ENCODE measurements around the gene STAU1.
"Not testable (repeated sequence)": the region's sequence is repeated elsewhere in the genome, so short reads cannot be mapped to it uniquely, and the experiment has no call there.

Gene STAU1

GRCh38 chr20:49187851-49188641 is at the start of gene STAU1:
Gene STAU1, minus strand, starts transcription at chr20:49188334. Its CDS starts 22,133 bp downstream, at chr20:49166201.
- peak; percentile 94 for DNase-seq (ENCODE audit: low read depth)

DNA sequence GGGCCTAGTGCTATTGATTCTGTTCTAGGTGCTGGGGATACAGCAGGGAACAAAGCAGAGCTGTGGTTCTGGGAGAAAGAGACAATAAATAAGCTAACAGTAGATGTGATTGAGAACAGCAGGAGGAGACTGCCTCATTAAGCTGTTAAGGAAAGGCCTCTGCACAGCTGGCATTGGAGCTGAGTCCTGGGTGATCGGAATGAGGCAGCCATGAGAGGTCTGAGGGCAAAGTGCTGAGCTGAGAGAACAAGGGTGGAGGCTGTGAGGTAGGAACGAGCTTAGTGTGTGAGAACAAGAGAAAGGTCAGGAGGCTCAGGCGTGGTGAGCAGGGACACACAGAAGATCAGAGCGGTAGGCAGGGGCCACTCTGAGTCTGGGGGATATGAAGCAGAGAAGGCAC is 49.4 kb upstream of the STAU1 start:
- no peak for DNase-seq (ENCODE audit: low read depth)

DNA sequence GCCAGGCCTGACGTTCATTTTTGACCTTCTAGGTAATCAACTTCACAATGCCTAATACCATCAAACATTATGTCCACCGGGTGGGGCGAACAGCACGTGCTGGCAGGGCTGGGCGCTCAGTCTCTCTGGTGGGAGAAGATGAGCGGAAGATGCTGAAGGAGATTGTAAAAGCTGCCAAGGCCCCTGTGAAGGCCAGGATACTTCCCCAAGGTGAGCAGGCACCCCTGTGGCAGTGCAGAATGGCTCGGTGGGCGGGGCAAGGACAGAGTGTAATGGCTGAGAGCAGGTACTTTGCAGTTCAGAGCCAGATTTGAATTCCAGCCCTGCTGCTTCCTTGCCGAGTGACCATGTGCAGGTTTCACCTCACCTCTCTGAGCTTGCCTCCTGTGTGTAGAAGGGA is 48.2 kb upstream of the STAU1 start:
- DNase-seq (ENCODE audit: low read depth) = no peak

- DNase-seq (ENCODE audit: low read depth) = no peak
Measured at GRCh38 chr20:49234831-49235230, 46.7 kb upstream of the STAU1 start.

DNA sequence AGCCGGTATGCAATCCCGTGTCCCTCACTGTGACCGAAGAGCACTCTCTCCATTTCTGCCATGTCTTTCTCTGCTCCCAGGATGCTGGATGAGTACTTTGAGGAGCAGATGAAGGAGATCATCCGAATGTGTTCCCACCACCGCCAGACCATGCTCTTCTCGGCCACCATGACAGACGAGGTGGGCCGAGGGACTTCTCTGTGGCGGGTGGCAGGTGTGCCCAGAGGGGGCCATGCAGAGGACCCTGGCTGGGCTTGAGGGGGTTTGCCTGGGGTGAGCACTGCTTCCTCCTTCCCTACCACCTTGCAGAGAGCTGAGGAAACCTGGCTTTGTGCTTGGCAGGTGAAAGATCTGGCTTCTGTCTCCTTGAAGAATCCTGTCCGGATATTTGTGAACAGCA is 45.1 kb upstream of the STAU1 start:
- DNase-seq (ENCODE audit: low read depth) = no peak

DNA sequence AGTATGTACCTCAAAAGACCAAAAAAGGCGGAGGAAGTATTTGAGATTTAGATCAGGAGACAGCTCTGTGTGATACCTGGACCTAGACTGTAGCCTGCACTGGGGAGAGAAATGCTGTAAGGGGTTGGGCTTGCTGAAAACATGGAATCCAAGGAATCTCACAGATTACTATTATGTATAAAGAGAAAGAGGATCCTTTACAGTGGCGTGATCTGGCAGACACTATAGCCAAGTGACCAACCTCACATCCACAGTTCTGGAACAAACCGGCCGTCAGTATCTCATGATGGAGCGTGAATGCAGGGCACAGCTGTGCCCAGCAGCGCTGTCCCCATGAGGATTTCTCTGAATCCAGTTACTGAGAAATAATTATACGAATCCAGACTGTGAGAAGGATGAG is 43.3 kb upstream of the STAU1 start:
- DNase-seq (ENCODE audit: low read depth) = no peak

DNA sequence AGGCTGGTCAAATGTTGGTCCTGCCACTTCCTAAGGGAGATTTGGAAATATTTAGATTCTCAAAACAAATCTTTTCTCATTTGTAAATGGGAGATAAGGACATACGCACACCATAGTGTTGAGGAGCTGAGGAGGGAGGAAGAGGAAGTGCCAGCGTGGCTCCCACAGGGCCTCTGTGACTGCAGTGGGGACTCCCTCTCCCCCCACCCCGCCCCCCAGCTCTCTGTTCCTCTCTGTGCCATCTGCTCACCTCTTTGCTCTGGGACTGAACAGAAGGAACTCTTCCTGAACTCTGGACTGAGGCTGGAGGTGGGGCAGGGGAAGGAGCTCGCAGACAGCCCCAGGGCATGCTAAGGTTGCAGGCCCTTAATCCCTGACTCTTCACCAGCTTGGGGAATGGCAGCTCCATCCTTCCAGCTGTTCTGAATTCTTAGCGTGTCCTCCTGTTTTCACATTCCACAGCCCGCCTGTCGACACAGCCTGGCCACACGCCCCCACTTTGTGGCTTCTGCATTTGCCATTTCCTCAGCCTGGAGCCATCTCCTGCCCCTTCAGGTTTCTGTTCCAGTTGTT is 42.5 kb upstream of the STAU1 start:
- DNase-seq (ENCODE audit: low read depth) = peak; percentile 68

GRCh38 chr20:49230021-49230420 is 41.9 kb upstream of the STAU1 start:
- DNase-seq (ENCODE audit: low read depth) = no peak

GRCh38 chr20:49229381-49229780 is 41.2 kb upstream of the STAU1 start:
- DNase-seq (ENCODE audit: low read depth) = no peak

GRCh38 chr20:49228676-49229075 is 40.5 kb upstream of the STAU1 start:
- DNase-seq (ENCODE audit: low read depth) = no peak

- no peak for DNase-seq (ENCODE audit: low read depth)
Measured at GRCh38 chr20:49225896-49226295, 37.8 kb upstream of the STAU1 start.

DNA sequence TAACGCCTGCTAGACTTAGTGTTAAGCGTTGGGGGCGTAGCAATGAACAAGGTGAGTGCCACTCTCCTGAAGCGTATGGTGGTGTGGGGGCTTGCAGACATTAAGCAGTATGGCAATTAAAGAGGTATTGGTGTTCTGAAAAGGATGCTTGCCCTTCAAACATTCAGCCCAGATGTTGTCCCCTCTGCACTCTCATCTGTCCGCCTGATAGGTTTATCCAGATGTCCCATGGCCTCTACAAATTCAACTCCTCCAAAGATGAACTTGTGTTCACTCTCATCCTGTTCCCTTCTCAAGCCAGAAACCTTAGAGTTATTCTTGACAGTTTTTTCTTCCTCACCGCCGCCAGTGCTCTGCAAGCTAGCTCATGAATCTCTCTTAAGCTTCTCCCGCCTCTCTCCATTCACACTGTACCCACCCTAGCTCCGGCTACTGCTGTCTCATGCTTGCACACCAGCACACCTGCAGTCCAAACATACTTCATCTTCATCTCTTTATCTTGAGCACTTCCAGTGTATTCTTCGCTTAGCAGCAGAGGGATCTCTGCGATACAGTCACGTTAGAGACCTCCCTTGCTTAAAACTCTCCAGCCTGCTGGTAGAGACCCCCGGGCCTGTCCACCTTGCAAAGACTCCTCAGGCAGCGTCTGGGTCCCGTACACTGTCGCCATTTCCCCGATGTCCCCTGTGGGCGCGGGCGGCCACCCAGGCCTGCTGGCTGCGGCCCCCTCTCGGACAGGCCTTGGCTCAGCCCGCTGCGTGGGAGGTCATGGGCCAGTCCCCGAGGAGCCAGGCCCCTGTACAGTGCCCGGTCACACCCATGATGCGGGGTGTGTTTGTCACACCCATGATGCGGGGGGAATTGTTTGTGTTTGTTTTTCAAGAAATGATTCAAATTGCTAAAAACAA is 32.0 kb upstream of the STAU1 start:
- DNase-seq (ENCODE audit: low read depth) = no peak

GRCh38 chr20:49219091-49219923 is 31.2 kb upstream of the STAU1 start, which contains the start of gene DDX27:
Gene DDX27, plus strand, starts transcription at chr20:49219416. Its CDS starts 33 bp downstream, at chr20:49219449.
- DNase-seq (ENCODE audit: low read depth) = peak; percentile 95

- DNase-seq (ENCODE audit: low read depth) = not testable (repeated sequence)
Measured at GRCh38 chr20:49218739-49219090, 30.6 kb upstream of the STAU1 start.

GRCh38 chr20:49216991-49217578 is 29.0 kb upstream of the STAU1 start:
- DNase-seq (ENCODE audit: low read depth) = peak; percentile 80

DNA sequence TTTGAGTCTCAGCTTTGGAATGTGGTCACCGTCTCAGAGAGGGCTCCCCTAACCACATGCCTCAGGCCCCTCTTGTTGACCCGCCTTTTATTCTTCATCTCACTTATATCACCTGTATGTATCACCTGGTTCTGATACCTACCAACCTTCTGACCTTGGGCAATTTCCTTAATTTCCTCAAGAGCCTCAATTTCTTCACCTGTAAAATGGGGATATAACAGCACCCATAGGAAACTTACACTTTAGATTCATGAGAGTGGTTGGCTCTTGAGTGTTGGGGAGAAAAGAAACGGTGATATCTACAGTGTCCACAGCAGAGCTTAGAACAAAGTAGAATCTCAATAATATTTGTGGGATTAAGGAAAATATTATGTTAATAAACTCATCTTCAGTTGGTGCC is 27.1 kb upstream of the STAU1 start:
- no peak for DNase-seq (ENCODE audit: low read depth)

- DNase-seq (ENCODE audit: low read depth) = no peak
Measured at GRCh38 chr20:49214571-49214970, 26.4 kb upstream of the STAU1 start.

DNA sequence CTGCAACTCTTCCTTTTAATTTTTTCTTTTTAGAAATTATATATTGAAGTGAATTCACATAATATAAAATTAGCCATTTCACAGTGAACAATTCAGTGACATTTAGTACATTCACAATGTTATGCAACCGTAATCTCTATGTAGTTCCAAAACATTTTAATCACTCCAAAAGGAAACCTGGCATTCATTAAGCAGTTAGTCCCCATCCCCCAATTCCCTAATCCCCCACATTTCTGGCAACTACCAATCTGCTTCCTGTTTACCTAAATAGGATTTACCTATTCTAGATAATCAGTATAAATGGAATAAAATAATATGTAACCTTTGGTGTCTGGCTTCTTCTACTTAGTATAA is 22.6 kb upstream of the STAU1 start:
- no peak for DNase-seq (ENCODE audit: low read depth)

DNA sequence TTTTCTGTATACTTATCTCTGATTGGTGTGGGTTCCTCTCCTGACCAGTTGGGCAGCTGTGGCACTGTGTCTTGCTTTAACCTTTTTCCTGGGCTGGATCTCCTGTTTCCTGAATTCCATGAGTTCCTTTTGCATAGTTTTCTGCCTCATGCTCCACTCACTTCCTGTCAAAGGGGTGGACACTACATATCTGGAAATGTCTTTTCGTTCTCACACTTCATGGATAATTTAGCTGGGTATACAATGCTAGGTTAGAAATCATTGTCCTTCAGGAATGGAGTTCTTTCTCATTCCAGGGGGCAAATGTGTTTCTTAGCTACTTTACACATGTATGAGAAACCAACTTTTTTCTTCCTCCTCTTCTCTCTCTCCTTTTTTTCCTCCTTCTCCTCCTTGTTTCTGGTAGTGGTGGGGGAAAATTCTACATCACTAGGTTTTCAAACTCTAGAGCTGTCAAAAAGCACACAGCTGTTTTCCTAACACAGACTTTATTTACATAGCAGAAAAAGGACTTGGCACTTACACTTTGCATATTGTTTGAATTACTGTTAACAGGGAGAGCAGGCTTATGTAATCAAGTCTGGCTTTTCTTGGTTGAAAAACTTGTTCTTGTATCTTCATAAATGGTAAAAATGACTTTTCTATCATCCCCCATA is 22.1 kb upstream of the STAU1 start:
- no peak for DNase-seq (ENCODE audit: low read depth)

GRCh38 chr20:49207076-49207475 is 18.9 kb upstream of the STAU1 start:
- no peak for DNase-seq (ENCODE audit: low read depth)

- no peak for DNase-seq (ENCODE audit: low read depth)
Measured at GRCh38 chr20:49203746-49204145, 15.6 kb upstream of the STAU1 start.

Measured in amniotic epithelial cell (primary cell).